Neutrophil (primary cell): ENCODE measurements around the gene DGAT2.
A peak's percentile ranks its signal among the peaks of the same experiment; 100 is the strongest.

Source experiments
- H3K27ac ChIP-seq: fragments of 200-600 bp; sonication (generic); 2 replicates; pipeline ENCODE4 v1.5.1; 2016; ENCODE audit warnings: mild to moderate bottlenecking, moderate library complexity
- H3K27me3 ChIP-seq: fragments of 200-600 bp; sonication (generic); 2 replicates; pipeline ENCODE4 v1.6.0; 2016; ENCODE audit warnings: mild to moderate bottlenecking
- H3K36me3 ChIP-seq: fragments of 200-600 bp; sonication (generic); 2 replicates; pipeline ENCODE4 v1.5.1; 2017
- H3K4me1 ChIP-seq, 2 experiments: fragments of 200-600 bp in 1 of 2; sonication (generic) in 1 of 2; 1 replicate in 1 of 2; 2 replicates in 1 of 2; pipeline versions ENCODE4 v1.5.1 to v1.6.1; 2013 to 2016; ENCODE audit warnings: low read depth in 1 of 2, low read length in 1 of 2, mild to moderate bottlenecking in 1 of 2, moderate library complexity in 1 of 2; ENCODE audit not compliant: control insufficient read depth in 1 of 2, insufficient read depth in 1 of 2
- H3K4me3 ChIP-seq, 2 experiments: fragments of 200-600 bp in 1 of 2; sonication (generic) in 1 of 2; 1 replicate in 1 of 2; 2 replicates in 1 of 2; pipeline ENCODE4 v1.5.1; 2013 to 2016; ENCODE audit warnings: low read depth in 1 of 2, low read length in 1 of 2, mild to moderate bottlenecking in 1 of 2, moderate library complexity in 1 of 2
- H3K9me3 ChIP-seq: fragments of 200-600 bp; sonication (generic); 2 replicates; pipeline ENCODE4 v1.5.1; 2016
- TF ChIP-seq, protein P1 (sequence below): fragments of 200-600 bp; sonication (generic); IDR thresholded peaks from 2 replicates; pipeline ENCODE4 v1.5.1; 2016; ENCODE audit warnings: antibody characterized with exemption

The DGAT2 gene

DNA sequence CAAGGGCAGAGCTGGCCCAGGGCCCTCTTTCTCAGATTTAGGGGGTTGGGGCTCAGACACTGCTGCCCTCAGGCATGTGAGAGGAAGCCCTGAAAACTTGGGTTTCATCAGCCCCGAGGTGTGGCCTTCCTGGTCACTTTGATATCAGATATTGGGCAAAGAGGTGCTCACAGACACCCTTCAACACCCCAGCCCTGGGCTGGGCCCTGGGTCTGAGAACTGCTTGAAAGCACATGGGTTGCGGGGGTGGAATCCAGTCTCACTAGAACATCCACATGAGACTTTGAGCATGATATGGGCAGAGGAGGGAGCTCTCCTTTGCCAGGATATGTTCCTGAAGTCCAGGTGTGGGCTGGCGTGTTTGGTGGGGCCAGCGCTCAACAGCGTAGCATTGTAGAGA is 10.4 kb downstream of the DGAT2 start:
- Histone ChIP-seq H3K27ac (peak overlapping the region; percentile 99), H3K4me3 (peak overlapping the region in 1 of 2 experiments; percentile 77), H3K27me3 (no peaks in the 10 kb centered on the region), H3K36me3 (peaks cover 48% of the 10 kb centered on the region), H3K4me1 (peaks cover 71 to 77% of the 10 kb centered on the region in 2 experiments), H3K9me3 (no peaks in the 10 kb centered on the region)
- TF ChIP-seq, protein P1, sequence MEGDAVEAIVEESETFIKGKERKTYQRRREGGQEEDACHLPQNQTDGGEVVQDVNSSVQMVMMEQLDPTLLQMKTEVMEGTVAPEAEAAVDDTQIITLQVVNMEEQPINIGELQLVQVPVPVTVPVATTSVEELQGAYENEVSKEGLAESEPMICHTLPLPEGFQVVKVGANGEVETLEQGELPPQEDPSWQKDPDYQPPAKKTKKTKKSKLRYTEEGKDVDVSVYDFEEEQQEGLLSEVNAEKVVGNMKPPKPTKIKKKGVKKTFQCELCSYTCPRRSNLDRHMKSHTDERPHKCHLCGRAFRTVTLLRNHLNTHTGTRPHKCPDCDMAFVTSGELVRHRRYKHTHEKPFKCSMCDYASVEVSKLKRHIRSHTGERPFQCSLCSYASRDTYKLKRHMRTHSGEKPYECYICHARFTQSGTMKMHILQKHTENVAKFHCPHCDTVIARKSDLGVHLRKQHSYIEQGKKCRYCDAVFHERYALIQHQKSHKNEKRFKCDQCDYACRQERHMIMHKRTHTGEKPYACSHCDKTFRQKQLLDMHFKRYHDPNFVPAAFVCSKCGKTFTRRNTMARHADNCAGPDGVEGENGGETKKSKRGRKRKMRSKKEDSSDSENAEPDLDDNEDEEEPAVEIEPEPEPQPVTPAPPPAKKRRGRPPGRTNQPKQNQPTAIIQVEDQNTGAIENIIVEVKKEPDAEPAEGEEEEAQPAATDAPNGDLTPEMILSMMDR: no peak

DNA sequence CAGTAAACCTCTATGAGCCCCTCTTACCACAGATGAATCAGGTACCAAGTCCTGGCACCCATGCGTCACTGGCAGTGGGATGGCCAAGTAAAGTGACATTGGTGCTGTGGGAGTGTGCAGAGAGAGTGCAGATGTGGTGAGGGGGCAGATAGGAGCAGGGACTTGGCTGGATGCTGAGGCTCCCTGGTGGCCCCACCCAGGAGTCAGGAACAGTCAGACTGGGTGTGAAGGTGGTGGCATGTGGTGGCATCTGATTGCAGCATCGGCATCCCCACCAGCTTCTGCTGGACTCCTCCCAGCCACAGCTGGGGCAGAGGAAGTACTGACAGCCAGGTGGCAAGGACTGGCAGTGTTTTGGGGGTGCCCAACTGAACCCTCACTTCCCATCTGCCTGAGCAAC is 11.4 kb downstream of the DGAT2 start:
- Histone ChIP-seq H3K27ac (peak overlapping the region; percentile 99), H3K4me3 (peak overlapping the region in 1 of 2 experiments; percentile 16), H3K4me1 (peaks cover 68 to 69% of the 10 kb centered on the region in 2 experiments), H3K9me3 (no peaks in the 10 kb centered on the region), H3K36me3 (peaks cover 53% of the 10 kb centered on the region), H3K27me3 (no peaks in the 10 kb centered on the region)
- TF ChIP-seq, protein P1: no peak

DNA sequence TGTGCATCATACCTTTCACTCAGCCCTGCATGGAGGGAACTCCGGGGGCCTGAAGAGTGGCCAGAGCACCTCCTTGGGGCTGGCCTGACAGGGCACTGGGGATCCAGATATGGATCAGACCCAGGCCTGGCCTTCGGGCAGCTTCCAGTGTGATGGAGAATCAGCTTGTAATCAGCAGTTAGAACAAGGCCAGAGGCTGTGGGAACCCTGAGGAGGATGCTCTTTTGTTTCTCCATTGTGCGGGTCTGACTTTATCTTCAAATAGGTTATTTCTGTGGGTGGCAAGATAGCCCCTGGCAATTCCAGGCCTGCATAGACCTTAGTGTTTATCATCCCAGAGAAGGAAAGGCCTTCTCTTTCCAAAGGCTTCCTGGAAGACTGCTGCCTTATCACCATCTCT is 12.3 kb downstream of the DGAT2 start:
- H3K27me3 ChIP-seq: no peaks in the 10 kb centered on the region
- no peak overlapping the region for H3K4me3 ChIP-seq
- peaks cover 57% of the 10 kb centered on the region for H3K36me3 ChIP-seq
- H3K4me1 ChIP-seq: peaks cover 61% of the 10 kb centered on the region in 2 experiments
- no peaks in the 10 kb centered on the region for H3K9me3 ChIP-seq
- peak overlapping the region; percentile 99 for H3K27ac ChIP-seq
- TF ChIP-seq, protein P1: no peak

DNA sequence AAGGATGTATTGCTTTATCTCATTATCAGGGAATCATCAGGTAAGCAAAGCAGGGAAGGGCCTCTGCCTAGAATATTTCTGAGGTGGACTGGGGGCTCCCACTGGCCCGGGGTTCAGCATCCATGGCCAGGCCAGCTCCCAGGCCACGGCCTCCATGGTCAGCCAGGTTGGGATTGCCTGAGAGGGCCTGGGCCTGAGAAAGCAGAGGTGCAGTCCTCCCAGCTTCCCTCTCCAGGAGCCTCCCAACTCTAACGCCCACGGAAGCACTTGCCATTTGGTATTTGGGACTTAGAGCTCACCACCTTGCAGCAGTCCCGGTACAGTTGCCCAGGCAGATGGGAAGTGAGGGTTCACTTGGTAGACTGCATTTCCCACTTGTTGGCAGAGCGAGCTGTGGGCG is 12.7 kb downstream of the DGAT2 start:
- Histone ChIP-seq H3K4me3 (no peak overlapping the region), H3K27me3 (no peaks in the 10 kb centered on the region), H3K4me1 (peaks cover 56 to 57% of the 10 kb centered on the region in 2 experiments), H3K36me3 (peaks cover 57% of the 10 kb centered on the region), H3K27ac (no peak overlapping the region), H3K9me3 (no peaks in the 10 kb centered on the region)
- TF ChIP-seq, protein P1: no peak

DNA sequence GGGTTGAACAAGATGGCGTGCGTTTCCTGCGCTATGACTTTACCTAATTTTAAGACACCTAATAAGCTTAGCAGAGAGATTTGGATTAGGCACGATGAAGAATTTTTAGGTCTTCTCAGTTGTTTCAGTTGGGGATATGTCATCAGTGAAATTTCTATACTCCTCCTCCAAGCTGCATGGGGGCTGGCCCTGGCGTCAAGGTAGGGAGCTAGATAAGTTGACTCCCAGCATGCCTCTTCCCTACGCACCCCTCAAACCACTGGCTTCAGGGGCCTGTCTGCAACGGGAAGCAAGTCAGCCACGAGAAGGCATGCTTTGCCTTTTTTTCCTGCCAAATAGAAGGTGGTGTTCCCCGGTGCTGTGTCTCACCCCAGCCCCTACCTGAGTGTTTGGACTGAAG is 13.3 kb downstream of the DGAT2 start:
- Histone ChIP-seq H3K27ac (no peak overlapping the region), H3K36me3 (peaks cover 57% of the 10 kb centered on the region), H3K4me1 (peaks cover 51 to 52% of the 10 kb centered on the region in 2 experiments), H3K27me3 (no peaks in the 10 kb centered on the region), H3K9me3 (no peaks in the 10 kb centered on the region), H3K4me3 (no peak overlapping the region)
- TF ChIP-seq, protein P1: no peak
